Measurements from ENCODE around the gene ZBTB7C.
A peak's percentile ranks its signal among the peaks of the same experiment; 100 is the strongest.

Gene ZBTB7C

DNA sequence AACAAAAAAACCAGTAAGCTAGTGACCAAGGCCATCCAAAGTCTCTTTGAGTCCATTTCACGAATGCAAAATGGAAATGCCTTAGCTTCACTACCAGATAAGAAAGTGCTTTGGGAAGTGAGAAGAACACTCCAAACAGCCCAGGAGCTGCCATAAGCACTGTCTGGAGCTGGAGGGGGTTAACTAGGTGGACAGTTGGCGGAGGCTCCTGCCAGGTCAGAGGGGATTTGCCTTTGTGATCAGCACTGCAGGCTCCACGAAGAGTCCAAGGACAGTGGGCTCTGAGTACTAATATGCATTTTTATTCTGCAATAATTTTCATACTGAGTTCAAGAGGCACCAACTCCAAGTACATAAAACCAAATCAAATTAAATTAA, 245.5 kb downstream of the ZBTB7C start:
- H3K4me1 ChIP-seq (ENCODE audit: control insufficient read depth, insufficient read depth, low read length), result peaks cover 4% of the 10 kb centered on the region
- H3K27me3 ChIP-seq (ENCODE audit: control insufficient read depth, insufficient read depth, low read length), result peaks cover 59% of the 10 kb centered on the region

DNA sequence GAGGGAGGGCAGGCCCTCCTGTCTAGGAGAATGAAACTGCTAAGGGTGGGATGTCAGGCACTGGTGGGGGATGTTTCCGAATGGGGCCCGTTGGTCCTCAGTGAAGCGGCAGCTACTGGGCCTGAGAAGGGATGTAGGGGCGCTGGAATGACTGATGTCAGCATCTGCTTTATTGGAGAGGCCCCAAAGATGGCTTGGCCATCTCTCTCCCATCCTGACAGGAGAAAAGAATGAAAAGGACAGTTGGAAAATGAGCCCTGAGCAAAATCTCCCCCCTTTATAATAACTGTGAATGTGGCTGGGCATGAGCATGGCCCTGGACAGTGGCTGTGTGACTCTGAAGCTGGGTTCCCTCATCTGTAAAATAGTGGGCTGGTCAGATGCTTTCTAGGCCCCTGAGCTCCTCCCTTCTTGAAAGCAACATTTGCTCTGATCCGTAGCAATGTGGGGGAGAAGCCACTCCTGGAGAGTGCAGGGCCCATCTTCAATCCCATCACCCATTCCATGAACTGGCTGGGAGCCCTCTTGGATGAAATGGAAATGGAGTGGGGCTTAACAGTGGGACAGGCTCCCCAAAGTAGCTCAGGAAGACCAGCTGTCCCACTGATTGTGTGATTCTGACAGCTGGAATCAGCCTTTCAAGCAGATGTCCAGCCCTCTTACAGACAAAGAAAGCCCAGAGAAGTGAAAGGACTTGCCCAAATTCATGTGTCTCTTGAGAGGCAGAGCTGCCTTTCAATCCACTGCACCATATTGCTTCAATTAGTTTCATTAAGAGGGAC, 246.0 kb downstream of the ZBTB7C start:
- H3K9me3 ChIP-seq (replicated peaks; ENCODE audit: low read length), result no peaks in the 10 kb centered on the region

More for the DNA sequence above, 245.5 kb downstream of the ZBTB7C start:
- H3K9ac ChIP-seq (ENCODE audit: low read depth, low read length), result no peak overlapping the region
- no peak overlapping the region for H3K4me3 ChIP-seq (ENCODE audit: low read length)
- no peaks in the 10 kb centered on the region for H3K9me3 ChIP-seq (replicated peaks; ENCODE audit: low read length)
- H3K4me2 ChIP-seq (ENCODE audit: low read length), result no peak overlapping the region
- no peaks in the 10 kb centered on the region for H3K36me3 ChIP-seq (ENCODE audit: insufficient read depth, low read length)

DNA sequence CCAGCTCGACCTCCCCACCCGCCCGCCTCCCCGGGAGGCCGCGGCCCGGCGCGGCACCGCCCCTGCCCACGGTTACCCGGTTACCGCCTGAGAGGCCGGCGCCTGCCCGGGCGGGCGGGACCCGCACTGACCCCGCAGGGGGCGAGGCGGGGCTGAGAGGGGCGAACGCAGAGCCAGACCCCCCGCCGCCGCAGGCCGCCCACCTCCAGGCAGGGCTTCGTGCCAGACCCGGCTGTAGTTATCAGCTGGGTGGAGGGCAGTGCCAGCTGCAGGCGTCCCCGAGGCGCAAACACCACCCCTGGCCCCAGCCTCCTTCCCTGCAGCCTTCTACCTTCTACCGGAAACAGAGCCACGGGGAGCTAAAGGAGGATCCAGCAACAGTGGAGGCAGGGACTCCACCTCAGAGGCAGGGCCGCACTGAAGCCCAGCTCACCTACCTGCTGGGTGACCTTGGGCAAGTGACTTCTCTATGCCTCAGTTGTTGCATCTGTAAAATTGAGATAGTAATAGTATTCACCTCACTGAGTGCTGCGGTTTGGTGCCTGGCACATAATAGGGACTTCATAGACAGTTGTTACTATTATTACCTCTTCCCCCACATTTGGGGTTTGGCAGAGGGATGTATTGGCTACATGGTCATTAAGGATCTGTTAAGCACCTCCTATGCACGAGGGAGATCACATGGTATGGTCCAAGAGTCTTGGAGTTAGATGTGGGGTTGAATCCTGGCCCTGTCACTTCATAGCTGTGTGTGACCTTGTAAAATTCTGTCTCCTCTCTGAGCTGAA, 247.1 kb downstream of the ZBTB7C start:
- Histone ChIP-seq H3K27me3 (ENCODE audit: control insufficient read depth, insufficient read depth, low read length) (peaks cover 53% of the 10 kb centered on the region), H3K9me3 (replicated peaks; ENCODE audit: low read length) (no peaks in the 10 kb centered on the region), H3K4me2 (ENCODE audit: low read length) (peak overlapping the region; percentile 86), H3K9ac (ENCODE audit: low read depth, low read length) (peak overlapping the region; percentile 65), H3K4me3 (ENCODE audit: low read length) (peak overlapping the region; percentile 74), H3K4me1 (ENCODE audit: control insufficient read depth, insufficient read depth, low read length) (peaks cover 4% of the 10 kb centered on the region), H3K36me3 (ENCODE audit: insufficient read depth, low read length) (no peaks in the 10 kb centered on the region)

More for the DNA sequence above, 246.0 kb downstream of the ZBTB7C start:
- Histone ChIP-seq H3K9ac (ENCODE audit: low read depth, low read length) (no peak overlapping the region), H3K4me3 (ENCODE audit: low read length) (no peak overlapping the region), H3K27me3 (ENCODE audit: control insufficient read depth, insufficient read depth, low read length) (peaks cover 60% of the 10 kb centered on the region), H3K4me2 (ENCODE audit: low read length) (no peak overlapping the region), H3K36me3 (ENCODE audit: insufficient read depth, low read length) (no peaks in the 10 kb centered on the region), H3K4me1 (ENCODE audit: control insufficient read depth, insufficient read depth, low read length) (peaks cover 4% of the 10 kb centered on the region)

DNA sequence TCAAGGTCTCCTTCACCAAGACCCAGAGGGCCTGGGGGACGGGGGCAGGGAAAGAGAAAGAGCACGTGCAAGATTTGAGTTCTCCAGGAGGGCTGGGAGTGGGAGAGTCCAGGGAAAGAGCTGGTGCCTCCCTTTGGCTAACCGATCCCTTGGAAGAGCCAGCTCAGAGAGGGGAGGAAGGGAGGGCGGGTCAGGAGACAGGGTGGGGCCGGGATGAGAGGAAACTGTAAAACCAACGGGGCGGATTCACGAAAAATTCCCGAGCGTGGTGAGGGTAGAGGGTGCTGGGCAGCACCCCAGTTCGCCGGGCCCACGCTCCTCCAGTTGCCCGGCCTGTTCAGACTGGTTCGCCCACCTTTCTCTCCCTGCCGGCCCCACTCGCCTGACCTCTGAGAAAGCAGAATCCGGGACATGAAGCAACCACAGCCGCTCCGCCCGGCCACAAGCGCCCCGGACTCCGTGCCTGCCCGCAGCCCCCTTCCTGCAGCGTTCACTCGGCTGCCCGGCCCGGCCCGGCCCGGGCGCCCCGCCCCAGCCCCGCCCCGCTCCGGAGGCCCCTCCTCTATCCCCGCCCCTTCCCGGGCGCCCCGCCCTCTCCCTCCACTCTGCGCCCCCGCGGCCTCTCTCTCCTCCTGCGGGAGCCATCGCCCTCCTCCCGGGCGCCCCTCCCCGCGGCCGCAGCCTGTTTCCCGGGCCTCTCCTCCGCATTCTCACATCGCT, 247.8 kb downstream of the ZBTB7C start:
- Histone ChIP-seq H3K4me3 (ENCODE audit: low read length) (peak overlapping the region; percentile 74), H3K9me3 (replicated peaks; ENCODE audit: low read length) (no peaks in the 10 kb centered on the region), H3K4me1 (ENCODE audit: control insufficient read depth, insufficient read depth, low read length) (peaks cover 4% of the 10 kb centered on the region), H3K4me2 (ENCODE audit: low read length) (peak overlapping the region; percentile 86), H3K9ac (ENCODE audit: low read depth, low read length) (peak overlapping the region; percentile 65), H3K36me3 (ENCODE audit: insufficient read depth, low read length) (no peaks in the 10 kb centered on the region), H3K27me3 (ENCODE audit: control insufficient read depth, insufficient read depth, low read length) (peaks cover 47% of the 10 kb centered on the region)

DNA sequence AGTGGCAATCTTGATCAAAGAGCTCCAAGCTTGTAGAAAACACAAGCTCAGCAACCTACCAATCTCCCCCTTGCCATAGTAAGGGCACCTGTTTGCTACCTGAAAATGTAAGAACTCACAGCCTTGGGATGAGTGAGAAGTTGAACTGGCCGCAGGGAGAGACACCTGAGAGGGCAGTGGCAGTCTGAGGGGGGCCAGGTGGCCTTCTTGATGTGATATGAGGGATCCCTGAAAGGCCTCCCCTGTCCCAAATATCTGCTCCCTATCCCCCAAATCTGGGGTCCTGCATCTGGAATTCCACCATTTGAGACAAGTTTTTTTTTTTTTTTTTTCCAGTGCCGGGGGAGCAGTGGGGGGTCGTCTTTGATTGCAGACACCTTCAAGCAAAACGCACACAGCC, 248.6 kb downstream of the ZBTB7C start:
- H3K9ac ChIP-seq (ENCODE audit: low read depth, low read length), result no peak overlapping the region
- no peaks in the 10 kb centered on the region for H3K9me3 ChIP-seq (replicated peaks; ENCODE audit: low read length)
- H3K27me3 ChIP-seq (ENCODE audit: control insufficient read depth, insufficient read depth, low read length), result peaks cover 50% of the 10 kb centered on the region
- H3K36me3 ChIP-seq (ENCODE audit: insufficient read depth, low read length), result no peaks in the 10 kb centered on the region
- peaks cover 4% of the 10 kb centered on the region for H3K4me1 ChIP-seq (ENCODE audit: control insufficient read depth, insufficient read depth, low read length)
- no peak overlapping the region for H3K4me3 ChIP-seq (ENCODE audit: low read length)
- H3K4me2 ChIP-seq (ENCODE audit: low read length), result no peak overlapping the region

DNA sequence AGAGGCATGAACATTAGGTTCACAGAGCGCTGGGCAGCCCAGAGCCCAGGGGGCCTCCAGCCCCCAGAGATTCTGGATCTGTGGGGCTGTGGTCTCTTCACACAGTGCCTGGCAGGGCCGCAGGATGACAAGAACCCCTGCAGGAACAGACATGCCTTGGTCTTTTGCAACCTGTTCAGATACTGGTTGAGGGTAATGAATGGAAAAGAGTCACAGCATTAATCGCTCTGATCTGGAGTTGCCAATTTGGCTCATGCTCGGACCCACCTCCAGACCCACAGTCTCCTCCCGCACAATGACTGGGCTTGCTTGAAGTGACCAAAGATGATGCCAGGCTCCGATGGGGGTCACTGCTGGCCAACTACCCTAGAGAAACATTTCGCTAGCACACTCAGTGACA, 249.4 kb downstream of the ZBTB7C start:
- Histone ChIP-seq H3K4me3 (ENCODE audit: low read length) (no peak overlapping the region), H3K4me2 (ENCODE audit: low read length) (no peak overlapping the region), H3K4me1 (ENCODE audit: control insufficient read depth, insufficient read depth, low read length) (peaks cover 4% of the 10 kb centered on the region), H3K36me3 (ENCODE audit: insufficient read depth, low read length) (no peaks in the 10 kb centered on the region), H3K9me3 (replicated peaks; ENCODE audit: low read length) (no peaks in the 10 kb centered on the region), H3K9ac (ENCODE audit: low read depth, low read length) (no peak overlapping the region), H3K27me3 (ENCODE audit: control insufficient read depth, insufficient read depth, low read length) (peaks cover 46% of the 10 kb centered on the region)

DNA sequence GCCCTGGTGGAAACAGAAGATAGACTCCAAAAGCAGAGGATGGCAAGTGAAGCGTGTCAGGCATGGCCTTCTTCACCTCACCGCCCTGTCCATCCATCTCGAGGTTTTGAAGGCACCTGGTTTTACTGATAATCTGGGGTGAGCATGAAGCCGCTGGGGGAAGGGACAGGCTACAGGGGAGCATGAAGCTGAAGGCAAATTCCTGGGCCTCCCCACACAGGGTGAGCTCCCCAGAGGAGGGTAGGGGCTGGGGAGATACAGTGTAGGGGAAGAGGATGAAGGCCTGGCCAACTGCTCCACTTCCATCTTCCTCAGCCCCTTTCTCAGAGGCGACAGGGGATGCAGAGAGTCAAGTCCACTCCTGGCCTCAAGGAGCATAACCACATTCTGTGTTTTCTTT, 250.5 kb downstream of the ZBTB7C start:
- Histone ChIP-seq H3K4me3 (ENCODE audit: low read length) (no peak overlapping the region), H3K4me1 (ENCODE audit: control insufficient read depth, insufficient read depth, low read length) (peaks cover 5% of the 10 kb centered on the region), H3K27me3 (ENCODE audit: control insufficient read depth, insufficient read depth, low read length) (peaks cover 36% of the 10 kb centered on the region), H3K4me2 (ENCODE audit: low read length) (no peak overlapping the region), H3K9me3 (replicated peaks; ENCODE audit: low read length) (no peaks in the 10 kb centered on the region), H3K9ac (ENCODE audit: low read depth, low read length) (no peak overlapping the region), H3K36me3 (ENCODE audit: insufficient read depth, low read length) (no peaks in the 10 kb centered on the region)

DNA sequence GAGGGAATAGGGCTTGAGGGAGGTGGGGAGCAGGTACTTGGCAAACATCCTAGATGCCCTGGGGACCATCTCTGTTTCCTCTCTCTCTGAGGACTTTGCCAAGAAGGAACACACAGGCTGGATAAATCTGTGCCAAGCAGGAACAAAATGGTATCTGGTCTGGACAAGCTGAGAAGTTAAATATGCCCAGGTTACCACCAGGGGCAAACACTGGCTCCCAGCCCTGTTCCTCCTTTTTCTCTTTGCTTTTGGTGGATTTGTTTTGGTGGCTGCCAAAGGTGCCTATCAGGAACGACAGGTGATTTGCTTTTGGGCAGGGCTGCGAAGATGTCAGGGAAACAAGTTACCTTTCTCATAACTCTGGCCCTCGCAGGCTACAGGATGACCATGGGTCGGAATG, 251.2 kb downstream of the ZBTB7C start:
- Histone ChIP-seq H3K4me2 (ENCODE audit: low read length) (no peak overlapping the region), H3K9me3 (replicated peaks; ENCODE audit: low read length) (no peaks in the 10 kb centered on the region), H3K9ac (ENCODE audit: low read depth, low read length) (no peak overlapping the region), H3K27me3 (ENCODE audit: control insufficient read depth, insufficient read depth, low read length) (peaks cover 28% of the 10 kb centered on the region), H3K36me3 (ENCODE audit: insufficient read depth, low read length) (no peaks in the 10 kb centered on the region), H3K4me1 (ENCODE audit: control insufficient read depth, insufficient read depth, low read length) (peaks cover 10% of the 10 kb centered on the region), H3K4me3 (ENCODE audit: low read length) (no peak overlapping the region)

DNA sequence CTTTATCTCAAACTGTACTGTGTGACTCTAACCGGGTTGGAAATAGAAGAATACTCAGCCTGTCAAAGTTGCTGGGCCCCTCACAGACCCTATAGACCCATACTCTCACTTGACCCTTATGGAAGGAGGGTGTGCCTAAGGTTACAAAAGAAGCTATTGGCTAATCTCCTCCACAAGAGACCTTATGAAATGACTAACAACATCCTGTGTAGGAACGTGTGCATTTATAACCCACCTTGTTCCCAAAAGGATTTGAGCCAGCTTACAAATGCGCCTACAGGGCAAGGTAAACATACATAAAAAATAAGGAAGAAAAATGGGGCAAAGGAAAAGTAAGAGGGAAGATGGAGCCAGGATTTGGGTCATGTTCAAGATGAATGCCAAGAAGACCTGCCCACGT, 253.3 kb downstream of the ZBTB7C start:
- Histone ChIP-seq H3K4me1 (ENCODE audit: control insufficient read depth, insufficient read depth, low read length) (peaks cover 6% of the 10 kb centered on the region), H3K9me3 (replicated peaks; ENCODE audit: low read length) (no peaks in the 10 kb centered on the region), H3K4me3 (ENCODE audit: low read length) (no peak overlapping the region), H3K4me2 (ENCODE audit: low read length) (no peak overlapping the region), H3K27me3 (ENCODE audit: control insufficient read depth, insufficient read depth, low read length) (peaks cover 32% of the 10 kb centered on the region), H3K36me3 (ENCODE audit: insufficient read depth, low read length) (no peaks in the 10 kb centered on the region), H3K9ac (ENCODE audit: low read depth, low read length) (no peak overlapping the region)

DNA sequence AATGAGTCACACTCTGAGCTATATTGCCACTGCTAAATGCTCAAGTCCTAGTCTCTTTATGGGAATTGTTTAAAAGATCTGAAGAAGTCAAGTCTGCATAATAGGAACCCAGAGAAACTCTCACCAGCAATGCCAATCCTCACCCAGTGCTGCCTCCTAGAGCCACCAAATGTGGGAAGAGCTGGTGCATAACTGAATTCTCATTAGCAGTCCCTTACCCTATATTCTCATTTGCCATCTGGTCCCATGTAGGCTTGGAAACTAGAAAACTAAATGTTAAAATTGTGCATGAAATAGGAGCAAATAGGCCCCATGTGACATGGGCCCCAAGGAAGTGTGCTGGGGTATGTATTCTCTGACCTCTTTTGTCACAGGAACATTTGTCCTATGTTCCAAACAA, 254.4 kb downstream of the ZBTB7C start:
- no peak overlapping the region for H3K9ac ChIP-seq (ENCODE audit: low read depth, low read length)
- H3K4me1 ChIP-seq (ENCODE audit: control insufficient read depth, insufficient read depth, low read length), result peaks cover 6% of the 10 kb centered on the region
- H3K9me3 ChIP-seq (replicated peaks; ENCODE audit: low read length), result no peaks in the 10 kb centered on the region
- no peak overlapping the region for H3K4me2 ChIP-seq (ENCODE audit: low read length)
- no peaks in the 10 kb centered on the region for H3K36me3 ChIP-seq (ENCODE audit: insufficient read depth, low read length)
- no peak overlapping the region for H3K4me3 ChIP-seq (ENCODE audit: low read length)
- peaks cover 29% of the 10 kb centered on the region for H3K27me3 ChIP-seq (ENCODE audit: control insufficient read depth, insufficient read depth, low read length)

DNA sequence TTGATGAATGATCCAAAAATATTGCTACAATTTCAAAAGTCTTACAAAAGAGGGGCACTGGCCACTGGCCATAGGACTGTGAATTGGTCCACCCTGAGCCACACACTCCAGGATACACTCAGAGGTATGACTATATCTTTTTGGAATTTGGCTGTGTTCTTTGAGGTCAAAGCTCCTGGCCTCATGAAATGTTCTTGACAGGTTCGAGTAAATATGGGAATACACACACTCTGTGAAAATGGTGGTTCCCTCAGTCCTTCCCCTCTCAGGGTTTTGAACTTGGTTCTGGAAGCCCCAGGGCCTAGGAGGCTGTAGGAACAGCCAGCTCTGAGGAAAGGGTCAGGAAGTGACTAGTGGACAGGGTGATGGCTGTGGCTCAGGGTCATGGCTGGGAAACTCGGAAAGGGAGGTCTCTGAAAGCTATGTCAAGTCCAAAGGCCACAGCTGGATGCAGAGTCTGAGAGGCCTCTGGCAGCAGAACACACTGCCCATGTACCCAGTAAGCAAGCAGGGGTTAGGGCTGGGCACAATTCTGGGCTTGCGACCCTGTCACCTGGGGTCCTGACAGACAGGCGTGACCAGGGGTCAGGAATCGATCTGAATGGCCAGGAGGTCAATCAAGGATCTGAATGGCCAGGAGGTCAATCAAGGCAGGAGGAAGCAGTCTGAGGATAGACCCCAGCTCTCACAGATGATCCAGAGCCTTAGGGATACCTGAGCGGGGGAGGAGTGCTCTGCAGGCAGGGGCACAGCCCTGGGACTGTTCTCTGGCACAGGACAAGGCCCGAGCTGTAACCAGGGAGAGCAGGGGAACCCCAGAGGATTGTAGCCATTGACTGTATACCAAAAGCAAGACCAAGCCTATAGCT, 255.3 kb downstream of the ZBTB7C start:
- Histone ChIP-seq H3K4me3 (ENCODE audit: low read length) (no peak overlapping the region), H3K27me3 (ENCODE audit: control insufficient read depth, insufficient read depth, low read length) (peaks cover 31% of the 10 kb centered on the region)

More for the DNA sequence above, 255.3 kb downstream of the ZBTB7C start:
- Histone ChIP-seq H3K9me3 (replicated peaks; ENCODE audit: low read length) (no peaks in the 10 kb centered on the region), H3K9ac (ENCODE audit: low read depth, low read length) (no peak overlapping the region), H3K4me2 (ENCODE audit: low read length) (no peak overlapping the region), H3K36me3 (ENCODE audit: insufficient read depth, low read length) (no peaks in the 10 kb centered on the region), H3K4me1 (ENCODE audit: control insufficient read depth, insufficient read depth, low read length) (peaks cover 6% of the 10 kb centered on the region)
